ENCODE data around the gene KCTD5.
"Not testable (repeated sequence)": the region's sequence is repeated elsewhere in the genome, so short reads cannot be mapped to it uniquely, and the experiment has no call there.

KCTD5 gene

GRCh38 chr16:2673066-2673999, 9.0 kb upstream of the KCTD5 start:
- DNase-seq: peak; percentile 48

- no peak for DNase-seq
These were observed 7.3 kb upstream of the KCTD5 start for GRCh38 chr16:2675021-2675420.

- no peak for DNase-seq
These were observed 6.6 kb upstream of the KCTD5 start for GRCh38 chr16:2675714-2676113.

DNA sequence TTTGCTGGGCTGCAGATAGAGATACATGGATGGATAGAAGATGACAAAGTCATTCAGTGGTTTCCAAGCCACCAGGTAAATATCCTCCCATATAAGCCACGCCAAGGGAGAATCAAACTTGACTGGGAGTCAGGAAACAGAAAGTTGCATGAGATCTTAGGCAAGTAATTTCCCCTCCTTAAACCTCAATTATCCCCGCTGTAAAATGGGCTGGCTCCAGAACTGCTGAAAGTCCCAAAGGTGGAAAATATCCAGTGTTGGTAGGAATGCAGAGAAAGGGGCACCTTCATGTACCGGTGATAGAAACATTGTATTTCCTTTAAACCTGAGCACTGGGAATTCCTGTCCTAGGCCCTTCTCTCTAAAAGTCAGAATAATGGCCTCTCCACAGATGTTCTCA, 5.4 kb upstream of the KCTD5 start:
- not testable (repeated sequence) for DNase-seq

DNA sequence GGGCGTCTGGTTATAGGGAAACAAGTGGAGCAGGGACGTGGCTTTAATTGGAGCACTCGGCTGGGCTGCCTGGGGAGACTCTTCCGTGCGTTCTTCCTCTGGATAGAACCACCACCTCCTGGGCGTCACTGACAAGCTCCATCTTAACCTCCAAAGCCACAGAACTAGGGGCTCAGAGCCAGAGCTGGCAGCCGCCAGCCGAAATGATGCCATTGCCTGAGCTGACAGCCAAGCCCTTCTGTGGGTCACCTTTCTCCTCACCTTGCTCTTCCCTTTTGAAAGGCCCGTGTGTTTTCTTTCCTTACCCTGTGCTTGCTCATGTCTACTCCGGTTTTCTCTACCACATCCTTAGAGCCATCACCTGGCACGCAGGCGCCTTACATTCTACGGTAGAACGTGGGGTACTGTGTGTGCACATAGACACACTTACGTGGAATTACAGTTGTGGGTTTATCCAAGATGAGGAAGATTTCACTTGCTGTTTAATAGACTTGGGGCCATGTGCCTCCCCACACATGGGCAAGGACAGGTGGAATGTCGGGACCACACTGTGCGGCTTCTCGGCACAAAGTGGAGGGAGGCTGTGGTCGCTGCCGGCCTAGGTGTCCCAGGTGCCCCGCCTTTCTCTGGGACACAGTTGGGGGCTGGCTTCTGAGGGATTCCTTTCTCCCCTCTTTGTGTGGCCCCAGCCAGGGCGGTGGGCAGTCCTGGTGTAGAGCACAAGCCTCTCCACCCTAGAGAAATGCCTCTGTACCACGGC, 3.9 kb upstream of the KCTD5 start:
- DNase-seq: not testable (repeated sequence)

DNA sequence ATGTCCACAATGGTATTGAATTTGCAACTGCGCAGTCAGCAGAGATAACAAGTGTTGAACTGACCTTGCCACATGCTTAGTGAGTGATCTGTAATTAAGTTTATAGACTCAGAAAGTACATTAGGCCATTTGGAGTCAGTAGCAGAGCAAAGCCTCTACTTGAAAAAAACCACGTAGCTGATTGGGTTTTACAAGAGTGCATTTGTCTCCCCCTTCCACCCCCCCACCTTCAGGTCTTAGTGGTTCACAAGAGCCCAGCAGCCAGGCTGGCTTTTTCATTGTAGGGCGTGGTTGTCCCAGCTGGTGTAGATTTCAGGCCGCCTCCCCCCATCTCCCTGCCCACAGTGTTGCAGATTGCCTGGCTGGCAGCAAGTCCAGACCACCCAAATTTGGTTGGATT, 2.4 kb upstream of the KCTD5 start:
- not testable (repeated sequence) for DNase-seq

- not testable (repeated sequence) for DNase-seq
These were observed 2.0 kb upstream of the KCTD5 start for GRCh38 chr16:2680360-2680759.

DNA sequence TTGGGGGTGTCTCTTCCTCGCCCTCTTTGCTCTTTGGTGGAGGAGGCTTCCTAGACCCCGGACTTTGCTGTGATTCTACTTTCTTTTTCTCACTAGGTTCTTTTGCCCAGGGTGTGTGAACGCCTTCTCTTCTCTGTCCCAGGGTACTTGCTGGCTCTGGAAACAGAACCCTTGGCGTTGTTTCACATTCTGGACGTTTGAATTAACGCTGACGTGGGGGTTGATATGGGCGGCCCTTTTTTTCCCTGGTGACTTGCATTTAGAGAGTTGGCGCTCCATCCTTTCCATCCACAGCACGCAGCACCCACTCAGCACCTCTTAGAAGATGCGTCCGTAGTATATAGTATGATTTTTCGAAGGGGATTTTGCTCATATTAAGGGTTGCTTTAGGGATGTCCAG, 718 bp downstream of the KCTD5 start:
- not testable (repeated sequence) for DNase-seq

GRCh38 chr16:2686075-2686474, 3.8 kb downstream of the KCTD5 start:
- not testable (repeated sequence) for DNase-seq

- DNase-seq: no peak
These were observed 4.7 kb downstream of the KCTD5 start for GRCh38 chr16:2686912-2687507.

DNA sequence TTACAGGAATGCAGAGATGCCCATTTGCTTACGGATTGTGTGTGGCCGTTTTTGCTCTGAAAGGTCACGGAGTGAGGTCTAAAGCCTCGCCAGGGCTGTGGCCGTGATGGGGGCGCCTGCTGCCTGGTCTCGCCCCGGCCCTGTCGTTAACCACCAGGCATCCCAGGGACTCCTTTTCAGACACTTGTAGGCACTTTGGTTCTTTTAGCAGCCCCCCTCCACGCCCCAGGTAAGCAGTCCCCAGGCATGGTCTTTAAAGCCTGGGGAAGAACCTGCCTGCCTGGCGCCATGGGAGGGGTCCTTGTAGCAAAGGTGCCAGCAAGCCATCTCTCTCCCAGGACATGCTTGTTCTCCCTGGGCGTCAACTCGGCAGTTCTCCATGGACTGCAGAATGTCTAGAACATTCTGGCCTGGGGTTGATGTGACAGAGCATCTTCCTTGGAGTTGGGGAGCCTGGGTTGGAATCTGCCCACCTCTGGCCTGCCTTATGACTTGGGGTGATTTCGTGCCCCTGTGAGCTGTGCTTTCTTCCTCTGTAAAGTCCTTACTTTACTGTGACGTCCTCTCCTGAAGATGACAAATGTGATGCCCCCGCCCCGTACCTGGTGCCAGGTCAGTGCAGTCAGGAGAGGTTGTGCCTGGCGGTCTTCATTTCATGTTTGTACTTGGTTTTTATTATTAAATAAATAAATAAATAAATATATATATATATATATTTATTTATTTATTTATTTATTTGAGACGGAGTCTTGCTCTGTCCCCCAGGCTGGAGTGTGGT, 5.4 kb downstream of the KCTD5 start:
- DNase-seq: no peak

DNA sequence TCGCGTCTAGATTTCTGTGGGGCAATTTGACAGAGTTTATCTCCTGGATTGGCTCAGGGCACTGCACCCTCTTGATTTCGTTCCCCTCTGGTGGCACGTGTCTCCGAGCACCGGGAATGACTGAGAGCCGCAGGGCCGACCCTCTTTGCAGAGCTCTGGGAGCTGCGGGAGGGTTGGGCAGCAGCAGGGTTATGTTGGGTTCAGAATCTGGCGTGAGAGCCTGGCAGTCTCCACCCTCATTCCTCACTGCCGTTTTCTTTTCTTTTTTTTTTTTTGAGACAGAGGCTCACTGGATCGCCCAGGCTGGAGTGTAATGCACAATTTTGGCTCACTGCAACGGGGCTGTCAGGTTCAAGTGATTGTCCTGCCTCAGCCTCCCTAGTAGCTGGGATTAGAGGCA, 7.1 kb downstream of the KCTD5 start:
- DNase-seq: not testable (repeated sequence)

DNA sequence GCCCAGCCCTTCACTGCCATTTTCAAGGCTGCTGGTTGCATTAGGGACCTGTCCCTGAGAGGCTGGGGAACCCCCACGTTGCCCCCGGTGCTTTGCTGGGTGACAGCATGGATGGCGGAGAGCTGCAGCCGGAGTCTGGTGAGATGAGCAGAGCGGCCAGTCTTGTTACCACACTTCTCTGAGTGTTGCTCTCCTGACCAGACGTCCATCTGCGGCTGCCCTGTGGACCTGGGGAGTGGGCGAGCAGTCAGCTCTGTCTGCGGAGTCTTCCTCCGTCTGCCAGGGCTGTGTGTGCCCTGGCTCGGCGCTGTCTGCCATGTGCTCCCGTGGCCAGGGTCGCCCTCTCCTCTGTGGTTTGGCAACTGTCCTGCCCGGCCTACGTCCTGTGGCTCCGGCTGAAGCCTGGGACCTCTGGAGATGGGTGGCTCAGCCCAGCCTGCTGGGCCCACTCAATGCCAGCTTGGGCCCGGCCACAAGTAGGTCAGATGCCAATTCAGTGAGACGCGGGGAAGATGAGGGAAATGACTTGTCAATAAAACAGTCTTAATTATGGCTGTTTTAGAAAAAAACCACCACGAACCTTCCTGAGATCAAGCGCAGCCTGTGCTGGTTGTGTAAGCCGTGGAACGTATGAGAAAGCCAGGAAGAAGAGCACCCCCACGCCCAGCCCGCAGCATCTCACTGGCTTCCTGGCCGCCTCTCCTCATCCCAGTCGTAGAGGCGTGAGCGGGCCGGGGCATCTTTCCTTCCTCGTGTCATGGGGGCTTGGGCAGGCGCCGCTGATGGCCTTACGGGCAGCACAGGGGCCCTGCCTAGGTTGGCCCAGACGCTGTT, 7.9 kb downstream of the KCTD5 start:
- DNase-seq: no peak

- DNase-seq: no peak
These were observed 8.5 kb downstream of the KCTD5 start for GRCh38 chr16:2690852-2691251.

- DNase-seq: no peak
These were observed 9.3 kb downstream of the KCTD5 start for GRCh38 chr16:2691491-2692248.

DNA sequence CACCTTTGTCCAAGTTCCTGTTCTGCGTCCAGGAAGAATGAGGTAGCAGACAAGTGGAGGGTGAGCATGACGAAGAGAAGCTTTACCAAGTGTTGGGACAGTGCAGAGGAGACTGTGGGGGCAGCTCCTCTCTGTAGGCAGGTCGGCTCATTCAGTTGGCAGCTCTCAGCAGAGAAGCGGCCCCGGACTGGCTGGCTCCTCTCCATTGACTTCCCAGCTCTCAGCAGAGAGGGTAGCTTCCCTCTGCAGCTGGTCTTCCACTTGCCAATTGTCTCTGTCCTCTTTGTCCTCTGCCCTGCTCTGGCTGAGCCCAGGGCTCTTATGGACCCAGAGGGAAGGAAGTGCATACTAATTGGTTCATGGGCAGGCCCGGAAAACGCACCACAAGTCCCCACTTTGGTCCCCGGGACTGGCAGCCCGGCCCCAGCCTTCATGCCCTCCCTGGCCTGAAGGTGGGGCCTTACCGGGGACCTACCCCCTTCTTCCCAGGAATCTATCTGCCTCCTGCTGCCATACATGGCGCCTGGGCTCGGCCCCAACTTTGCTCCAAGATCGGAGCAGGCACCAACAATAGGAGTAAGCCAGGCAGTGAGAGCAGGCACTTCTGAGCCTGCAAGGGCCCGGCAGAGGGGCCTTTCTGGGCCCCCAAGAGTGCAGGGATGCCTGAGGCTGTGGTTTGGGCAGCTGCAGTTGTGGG, 10.1 kb downstream of the KCTD5 start:
- DNase-seq: no peak

- DNase-seq: no peak
These were observed 10.8 kb downstream of the KCTD5 start for GRCh38 chr16:2692948-2693651.

DNA sequence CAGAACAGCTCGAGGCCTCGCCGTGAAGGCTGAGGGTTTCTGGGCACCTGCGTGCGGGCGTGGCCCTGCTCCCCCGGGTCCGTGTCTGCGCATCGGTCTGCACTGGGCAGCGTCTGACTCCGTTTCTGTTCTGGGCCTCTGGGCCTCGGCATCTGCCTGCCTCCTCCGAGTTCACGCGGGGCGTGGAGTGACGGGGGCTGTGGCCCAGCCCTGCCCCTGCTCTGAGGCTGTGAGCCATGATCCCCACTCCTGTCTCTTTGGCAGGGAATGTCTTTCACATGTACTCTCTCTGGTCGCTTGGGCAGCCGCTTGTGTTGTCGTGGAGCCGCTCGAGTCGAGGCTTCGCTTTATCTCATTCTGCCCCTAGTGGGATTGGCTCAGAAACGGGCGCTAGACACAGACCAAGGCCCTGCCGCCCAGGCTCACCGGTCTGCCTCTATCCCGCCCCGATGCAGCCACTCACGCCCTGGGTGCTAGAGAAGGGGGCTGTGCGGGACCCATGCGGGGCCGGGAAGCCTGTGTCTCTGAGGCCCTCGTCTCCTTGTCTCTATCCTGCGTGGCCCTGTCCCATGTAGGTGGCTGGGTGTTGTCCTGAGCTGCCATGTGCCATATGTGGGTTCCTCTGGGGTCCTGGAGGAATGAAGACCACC, 14.4 kb downstream of the KCTD5 start:
- not testable (repeated sequence) for DNase-seq

GRCh38 chr16:2697401-2697948, 15.2 kb downstream of the KCTD5 start:
- no peak for DNase-seq
